Stomach (tissue), 9 donors: Measurements from ENCODE around the gene TP53I3. TPM values are rescaled to one million over a fixed set of nuclear protein-coding genes. Genes with fewer than 3 reads are reported as not detected.

Experiments
- DNase-seq, 2 donors: peaks; one replicate each; pipeline versions ENCODE4 v3.0.0 to v3.0.0-alpha.2; 2013 to 2019
- H3K27ac ChIP-seq, 5 donors: fragments of 200-600 bp in 4 of 5; sonication (generic) in 4 of 5; one replicate each; pipeline ENCODE4 v1.5.1; 2013 to 2019; ENCODE audit warnings: mild to moderate bottlenecking in 1 of 5, moderate library complexity in 1 of 5
- H3K27me3 ChIP-seq, 3 donors: fragments of 200-600 bp; sonication (generic); one replicate each; pipeline ENCODE4 v1.5.1; 2017 to 2019; ENCODE audit warnings: mixed run types in 1 of 3
- H3K36me3 ChIP-seq, 4 donors: fragments of 200-600 bp; sonication (generic); 1 replicate in 3 of 4; 2 replicates in 1 of 4; pipeline ENCODE4 v1.5.1; 2016 to 2019
- H3K4me1 ChIP-seq, 4 donors: fragments of 200-600 bp; sonication (generic); one replicate each; pipeline ENCODE4 v1.5.1; 2016 to 2019
- H3K4me3 ChIP-seq, 4 donors: fragments of 200-600 bp; sonication (generic) in 3 of 4; one replicate each; pipeline ENCODE4 v1.5.1; 2016 to 2019; ENCODE audit warnings: mild to moderate bottlenecking in 1 of 4
- H3K9me3 ChIP-seq, 4 donors: fragments of 200-600 bp; sonication (generic); one replicate each; pipeline ENCODE4 v1.5.1; 2016 to 2019
- CTCF ChIP-seq, 7 experiments: fragments of 450-650 bp in 4 of 7; fragments of 200-600 bp in 3 of 7; sonication (generic) in 3 of 7; IDR thresholded peaks; one replicate each; pipeline ENCODE4 v1.5.1; 2016 to 2019; ENCODE audit warnings: antibody characterized with exemption in 7 of 7, control low read depth in 2 of 7, mild to moderate bottlenecking in 1 of 7
- EP300 ChIP-seq: sonication (generic); formaldehyde crosslinking; IDR thresholded peaks from one replicate; pipeline ENCODE4 v1.6.1; 2017; ENCODE audit warnings: antibody characterized with exemption
- POLR2A ChIP-seq, 4 donors: fragments of 450-650 bp; IDR thresholded peaks; one replicate each; pipeline ENCODE4 v1.6.1; 2016; ENCODE audit warnings: antibody characterized with exemption in 4 of 4, control low read depth in 2 of 4, mild to moderate bottlenecking in 1 of 4, moderate library complexity in 1 of 4
- POLR2AphosphoS5 ChIP-seq, 3 donors: sonication (generic); formaldehyde crosslinking; IDR thresholded peaks; one replicate each; pipeline ENCODE4 v1.6.1; 2016; ENCODE audit warnings: antibody characterized with exemption in 3 of 3
- WGBS, 5 donors: extraction: QIAGEN DNeasy Blood & Tissue Kit in 3 of 5; methylation state at CpG; one replicate each; pipeline versions ENCODE4 v1.1.5 to v1.1.7; 2013 to 2018; 5-methylcytosine and 5-hydroxymethylcytosine counted together
- intact Hi-C: fragments of 100-400 bp; cut with DNase I; formaldehyde crosslinking; loops from one replicate; pipeline ENCODE4 v1.15.1; 2023; ENCODE audit warnings: low total_unique reads
- polyA plus RNA-seq, 3 donors: library from polyadenylated mRNA; stranded (reverse); fragments of 200-250 nt; gene quantifications; one replicate each; pipeline ENCODE4 v1.2.3, GENCODE V29; 2013
- total RNA-seq, 5 donors: library from RNA; depleted of rRNA; stranded (reverse); fragments of >200 nt; gene quantifications; one replicate each; pipeline versions ENCODE4 v1.1.0 to v1.2.3, GENCODE V29; 2014 to 2016
- donor health status: healthy with polysubstance abuse.
- donor health status: Bipolar disorder and iron deficiency.
- donor health status: healthy.

Gene TP53I3
- total and polyA plus RNA-seq, 8 donors = 9.3 to 103 (median 42.9) TPM

GRCh38 chr2:24072259-24072658 lies 12.4 kb downstream of the TP53I3 start:
- no peak for TF ChIP-seq POLR2AphosphoS5 (IDR thresholded peaks at IDR 0.05)
- no peak for TF ChIP-seq POLR2A (IDR thresholded peaks at IDR 0.05)
- no peak for TF ChIP-seq EP300
- TF ChIP-seq CTCF (IDR thresholded peaks at IDR 0.05) = no peak
- WGBS, 5 donors = 87 to 94% (median 91%) methylated on average over 4 of the region's 4 CpGs
- intact Hi-C loops = loop anchor here (10.0 kb wide), 1 partner anchor 147 kb away; the partner anchor contains the start of gene ATAD2B

GRCh38 chr2:24065341-24065740 lies 19.3 kb downstream of the TP53I3 start:
- intact Hi-C loops = no loop called here
- TF ChIP-seq EP300 = no peak
- no peak for TF ChIP-seq POLR2AphosphoS5 (IDR thresholded peaks at IDR 0.05)
- TF ChIP-seq CTCF (IDR thresholded peaks at IDR 0.05) = no peak
- TF ChIP-seq POLR2A (IDR thresholded peaks at IDR 0.05) = no peak
- Histone ChIP-seq H3K27ac (no peak overlapping the region), H3K36me3 (peaks cover 33 to 92% (median 78%) of the 10 kb centered on the region in 4 donors), H3K4me1 (no peaks in the 10 kb centered on the region), H3K4me3 (no peak overlapping the region), H3K27me3 (no peaks in the 10 kb centered on the region), H3K9me3 (no peaks in the 10 kb centered on the region)
- no peak for DNase-seq
- 75 to 88% (median 82%) methylated on average over 2 of the region's 2 CpGs for WGBS, 5 donors

More at GRCh38 chr2:24072259-24072658, 12.4 kb downstream of the TP53I3 start:
- DNase-seq = no peak
- H3K36me3 ChIP-seq = peaks cover 22 to 73% (median 66%) of the 10 kb centered on the region in 4 donors
- peaks cover 11 to 28% (median 22%) of the 10 kb centered on the region in 4 donors for H3K4me1 ChIP-seq
- H3K9me3 ChIP-seq = no peaks in the 10 kb centered on the region
- no peak overlapping the region for H3K27ac ChIP-seq
- H3K27me3 ChIP-seq = no peaks in the 10 kb centered on the region
- no peak overlapping the region for H3K4me3 ChIP-seq

- WGBS, 5 donors = 71 to 73% (median 72%) methylated on average over 4 of the region's 4 CpGs
- no peaks in the 10 kb centered on the region for H3K4me1 ChIP-seq
- peaks cover 0 to 49% (median 32%) of the 10 kb centered on the region in 4 donors for H3K36me3 ChIP-seq
- no peak for TF ChIP-seq CTCF (IDR thresholded peaks at IDR 0.05)
- no peak for TF ChIP-seq POLR2A (IDR thresholded peaks at IDR 0.05)
- no peak for TF ChIP-seq EP300
- TF ChIP-seq POLR2AphosphoS5 (IDR thresholded peaks at IDR 0.05) = no peak
- H3K9me3 ChIP-seq = no peaks in the 10 kb centered on the region
- intact Hi-C loops = no loop called here
- DNase-seq = no peak
- no peak overlapping the region for H3K4me3 ChIP-seq
- H3K27me3 ChIP-seq = no peaks in the 10 kb centered on the region
- H3K27ac ChIP-seq = no peak overlapping the region
Measured at GRCh38 chr2:24058564-24059271, 25.9 kb downstream of the TP53I3 start.

- Histone ChIP-seq H3K27me3 (no peaks in the 10 kb centered on the region), H3K4me3 (no peak overlapping the region), H3K9me3 (no peaks in the 10 kb centered on the region), H3K27ac (no peak overlapping the region), H3K36me3 (peaks cover 0 to 22% (median 15%) of the 10 kb centered on the region in 4 donors), H3K4me1 (peaks cover 2 to 16% (median 13%) of the 10 kb centered on the region in 4 donors)
- WGBS, 5 donors = 79 to 96% (median 89%) methylated on average over 6 of the region's 6 CpGs
- no peak for DNase-seq
- intact Hi-C loops = no loop called here
- no peak for TF ChIP-seq CTCF (IDR thresholded peaks at IDR 0.05)
- no peak for TF ChIP-seq POLR2AphosphoS5 (IDR thresholded peaks at IDR 0.05)
- no peak for TF ChIP-seq POLR2A (IDR thresholded peaks at IDR 0.05)
- TF ChIP-seq EP300 = no peak
Measured at GRCh38 chr2:24055750-24056149, 28.9 kb downstream of the TP53I3 start.
